Hematopoietic multipotent progenitor cell treated with erythropoietin and hydrocortisone succinate and interleukin-3 and kit ligand, for 4 days (in vitro differentiated cells): ENCODE measurements around the gene GDI1.

ENCODE experiments used
- DNase-seq: peaks from one replicate; pipeline ENCODE4 v3.0.0-alpha.2; 2015

Gene GDI1

GRCh38 chrX:154409222-154409871, 27.6 kb upstream of the GDI1 start, which contains the start of gene DNASE1L1:
Gene DNASE1L1 (minus strand): TSS chrX:154409254. CDS start chrX:154405568, 3,686 bp downstream.
- peak; percentile 91 for DNase-seq

GRCh38 chrX:154411981-154412340, 25.0 kb upstream of the GDI1 start:
- DNase-seq, result peak; percentile 76

GRCh38 chrX:154412468-154412867, 24.5 kb upstream of the GDI1 start:
- DNase-seq, result peak; percentile 72

- no peak for DNase-seq
Measured at GRCh38 chrX:154413142-154413541, 23.8 kb upstream of the GDI1 start.

- no peak for DNase-seq
Measured at GRCh38 chrX:154417157-154417556, 19.8 kb upstream of the GDI1 start.

GRCh38 chrX:154419189-154419588, 17.8 kb upstream of the GDI1 start:
- no peak for DNase-seq

GRCh38 chrX:154419688-154420401, 17.1 kb upstream of the GDI1 start:
- DNase-seq, result no peak

GRCh38 chrX:154420402-154420756, 16.6 kb upstream of the GDI1 start:
- no peak for DNase-seq

GRCh38 chrX:154426916-154427770, 9.8 kb upstream of the GDI1 start:
- DNase-seq, result no peak

GRCh38 chrX:154428176-154429171, 8.5 kb upstream of the GDI1 start, which contains the start of gene ATP6AP1:
Gene ATP6AP1 (plus strand): TSS chrX:154428677. CDS start chrX:154428693, 16 bp downstream.
- peak; percentile 96 for DNase-seq

- no peak for DNase-seq
Measured at GRCh38 chrX:154429711-154430110, 7.2 kb upstream of the GDI1 start.

- peak; percentile 51 for DNase-seq
Measured at GRCh38 chrX:154430479-154430878, 6.5 kb upstream of the GDI1 start.

- DNase-seq, result peak; percentile 61
Measured at GRCh38 chrX:154430916-154431315, 6.0 kb upstream of the GDI1 start.

- DNase-seq, result peak; percentile 65
Measured at GRCh38 chrX:154431341-154431740, 5.6 kb upstream of the GDI1 start.

- DNase-seq, result no peak
Measured at GRCh38 chrX:154432210-154432609, 4.7 kb upstream of the GDI1 start.

GRCh38 chrX:154433605-154434004, 3.3 kb upstream of the GDI1 start:
- no peak for DNase-seq

- DNase-seq, result no peak
Measured at GRCh38 chrX:154434394-154435168, 2.4 kb upstream of the GDI1 start.

GRCh38 chrX:154435171-154435733, 1.7 kb upstream of the GDI1 start:
- DNase-seq, result no peak

- DNase-seq, result peak; percentile 52
Measured at GRCh38 chrX:154436374-154436982, 476 bp upstream of the GDI1 start.
